Prostate gland (tissue), 2 donors: Measurements from ENCODE around the gene PAOX. TPM values are rescaled to one million over a fixed set of nuclear protein-coding genes. Genes with fewer than 3 reads are reported as not detected.

Experiments used
- DNase-seq: peaks from one replicate; pipeline ENCODE4 v3.0.0-alpha.2; 2019; ENCODE audit warnings: low spot score
- H3K27ac ChIP-seq, 2 donors: fragments of 200-600 bp; sonication (generic); 2 replicates each; pipeline ENCODE4 v1.5.1; 2017 to 2019
- H3K27me3 ChIP-seq: fragments of 200-600 bp; sonication (generic); replicated peaks from 2 replicates; pipeline ENCODE4 v1.5.1; 2019; ENCODE audit not compliant: insufficient read depth
- H3K36me3 ChIP-seq, 2 donors: fragments of 200-600 bp; sonication (generic); 1 replicate in 1 of 2; 2 replicates in 1 of 2; pipeline versions ENCODE4 v1.5.1 to v1.8.1; 2017 to 2019
- H3K4me1 ChIP-seq: fragments of 200-600 bp; sonication (generic); replicated peaks from 2 replicates; pipeline ENCODE4 v1.5.1; 2019
- H3K4me3 ChIP-seq, 2 donors: fragments of 200-600 bp; sonication (generic); 2 replicates each; pipeline ENCODE4 v1.5.1; 2017 to 2019
- H3K9me3 ChIP-seq: fragments of 200-600 bp; sonication (generic); 2 replicates; pipeline ENCODE4 v1.5.1; 2017
- CTCF ChIP-seq, 4 experiments: fragments of 200-600 bp in 2 of 4; fragments of 450-650 bp in 2 of 4; sonication (generic) in 2 of 4; IDR thresholded peaks; 1 replicate in 3 of 4; 2 replicates in 1 of 4; pipeline ENCODE4 v1.5.1; 2016 to 2019; ENCODE audit warnings: antibody characterized with exemption in 4 of 4, mild to moderate bottlenecking in 2 of 4, moderate library complexity in 2 of 4
- POLR2A ChIP-seq: fragments of 450-650 bp; IDR thresholded peaks from one replicate; pipeline ENCODE4 v1.6.1; 2016; ENCODE audit warnings: antibody characterized with exemption, mild to moderate bottlenecking
- POLR2AphosphoS5 ChIP-seq: sonication (generic); formaldehyde crosslinking; IDR thresholded peaks from one replicate; pipeline ENCODE4 v1.6.1; 2017; ENCODE audit warnings: antibody characterized with exemption
- WGBS: methylation state at CpG from one replicate; pipeline ENCODE4 v1.1.5; 2018; 5-methylcytosine and 5-hydroxymethylcytosine counted together
- intact Hi-C: fragments of 100-400 bp; cut with DNase I; formaldehyde crosslinking; loops from one replicate; pipeline ENCODE4 v1.14.2; 2022
- total RNA-seq, 2 donors: library from RNA; depleted of rRNA; stranded (reverse); fragments of >200 nt; gene quantifications; one replicate each; pipeline ENCODE4 v1.1.0, GENCODE V29; 2016

The PAOX gene
- total RNA-seq, 2 donors from 2014 or later = 17.5 to 20.2 TPM

DNA sequence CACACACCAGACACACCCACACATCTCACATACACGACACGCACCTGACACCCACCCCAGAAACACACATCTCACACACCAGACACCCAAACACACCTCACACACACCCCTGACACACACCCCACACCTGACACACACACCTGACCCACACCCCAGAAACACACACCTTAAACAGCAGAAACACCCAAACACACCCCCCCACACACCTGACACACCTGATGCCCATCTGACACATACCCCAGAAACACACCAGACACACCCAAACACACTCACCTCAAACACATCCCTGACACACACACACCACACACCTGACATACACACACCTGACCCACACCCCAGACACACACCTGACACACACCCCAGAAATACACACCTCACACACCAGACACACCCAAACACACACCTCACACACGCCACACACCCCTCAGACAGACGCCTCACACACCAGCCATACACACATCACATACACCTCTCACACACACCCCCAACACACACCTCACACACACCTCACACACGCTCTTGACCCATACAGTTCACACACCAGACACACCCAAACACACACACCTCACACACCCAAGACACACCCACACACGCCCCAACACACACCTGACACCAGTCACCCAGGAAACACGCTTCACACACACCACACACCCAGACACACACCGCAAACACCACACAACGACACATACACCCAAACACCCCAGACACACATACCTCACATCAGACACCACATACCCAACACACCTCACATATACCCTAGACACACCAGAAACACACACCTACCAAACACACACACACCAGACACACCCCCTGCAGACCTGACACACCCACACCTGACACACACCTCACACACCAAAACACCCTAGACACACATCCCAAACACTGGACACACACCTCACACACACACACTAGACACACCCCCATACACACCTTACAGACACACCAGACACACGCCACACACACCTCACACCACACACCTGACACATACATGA, 40.7 kb upstream of the PAOX start:
- Histone ChIP-seq H3K27ac (no peak overlapping the region), H3K4me1 (peaks cover 15% of the 10 kb centered on the region), H3K9me3 (no peaks in the 10 kb centered on the region), H3K4me3 (no peak overlapping the region), H3K36me3 (no peaks in the 10 kb centered on the region), H3K27me3 (peaks cover 28% of the 10 kb centered on the region)
- 87% methylated on average over 10 of the region's 10 CpGs for WGBS
- intact Hi-C loops = no loop called here
- no peak for DNase-seq
- TF ChIP-seq POLR2A (no peak), POLR2AphosphoS5 (no peak), CTCF (IDR thresholded peaks at IDR 0.05) (no peak)

DNA sequence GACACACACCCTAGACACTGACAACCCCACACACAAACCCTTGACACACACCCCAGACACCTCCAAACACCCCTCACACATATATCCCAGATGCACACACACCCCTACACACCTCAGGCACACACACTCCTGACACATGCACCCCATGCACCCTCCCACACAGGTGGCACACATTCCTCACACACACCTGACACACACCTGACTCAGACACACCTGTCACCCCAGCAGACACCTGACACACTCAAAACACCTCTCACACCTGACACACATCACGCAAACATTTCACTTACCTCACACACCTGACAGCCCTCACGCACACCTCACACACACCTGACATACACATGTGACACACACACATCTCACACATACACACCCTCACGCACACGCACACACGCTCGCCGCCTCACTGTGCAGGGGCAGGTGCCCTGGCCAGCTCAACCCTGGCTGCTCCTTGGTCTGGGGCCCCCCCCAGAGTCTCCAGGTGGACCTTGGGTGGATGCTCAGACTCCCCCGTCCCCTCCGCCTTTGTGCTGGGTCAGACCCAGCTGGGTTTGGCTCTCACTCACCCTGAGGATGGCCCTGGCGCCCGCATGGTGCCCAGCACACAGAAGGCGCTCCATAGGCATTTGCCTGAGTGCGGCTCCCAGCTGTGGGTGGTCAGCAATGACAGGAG, 39.2 kb upstream of the PAOX start:
- TF ChIP-seq POLR2AphosphoS5 = no peak
- TF ChIP-seq POLR2A = no peak
- no peak for TF ChIP-seq CTCF (IDR thresholded peaks at IDR 0.05)
- Histone ChIP-seq H3K4me1 (peaks cover 15% of the 10 kb centered on the region), H3K4me3 (no peak overlapping the region), H3K36me3 (no peaks in the 10 kb centered on the region), H3K27me3 (peaks cover 28% of the 10 kb centered on the region), H3K27ac (no peak overlapping the region), H3K9me3 (no peaks in the 10 kb centered on the region)
- DNase-seq = no peak
- intact Hi-C loops = no loop called here
- 86% methylated on average over 13 of the region's 13 CpGs for WGBS

DNA sequence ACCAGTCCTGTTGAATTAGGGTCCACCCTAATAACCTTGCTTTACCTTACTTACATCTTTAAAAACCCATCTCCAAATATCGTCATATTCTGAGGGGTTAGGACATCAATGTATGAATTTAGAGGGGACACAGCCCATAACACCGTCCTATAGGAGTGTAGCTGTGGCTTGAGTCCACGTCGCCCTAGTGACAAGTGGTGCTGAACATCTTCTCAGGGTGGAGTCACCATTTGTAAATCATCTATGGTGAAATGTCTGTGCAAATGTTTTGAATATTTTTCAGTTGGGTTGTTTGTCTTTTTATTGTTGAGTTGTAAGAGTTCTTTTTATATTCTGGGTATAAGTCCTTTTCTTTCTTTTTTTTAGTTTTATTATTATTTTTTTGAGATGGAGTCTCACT, 37.1 kb upstream of the PAOX start:
- H3K4me1 ChIP-seq = no peaks in the 10 kb centered on the region
- TF ChIP-seq POLR2AphosphoS5 = no peak
- no peak for TF ChIP-seq POLR2A
- no peaks in the 10 kb centered on the region for H3K9me3 ChIP-seq
- DNase-seq = no peak
- H3K4me3 ChIP-seq = no peak overlapping the region
- no peaks in the 10 kb centered on the region for H3K36me3 ChIP-seq
- peaks cover 8% of the 10 kb centered on the region for H3K27me3 ChIP-seq
- no peak overlapping the region for H3K27ac ChIP-seq
- 82% methylated on average over 4 of the region's 4 CpGs for WGBS
- intact Hi-C loops = no loop called here

GRCh38 chr10:133342942-133343341, 36.1 kb upstream of the PAOX start:
- intact Hi-C loops = no loop called here
- Histone ChIP-seq H3K4me3 (no peak overlapping the region), H3K27me3 (peaks cover 8% of the 10 kb centered on the region), H3K27ac (no peak overlapping the region), H3K9me3 (no peaks in the 10 kb centered on the region), H3K36me3 (no peaks in the 10 kb centered on the region), H3K4me1 (no peaks in the 10 kb centered on the region)
- DNase-seq = no peak
- TF ChIP-seq POLR2AphosphoS5 (no peak), CTCF (IDR thresholded peaks at IDR 0.05) (no peak), POLR2A (no peak)
- 75% methylated on average over 8 of the region's 8 CpGs for WGBS

DNA sequence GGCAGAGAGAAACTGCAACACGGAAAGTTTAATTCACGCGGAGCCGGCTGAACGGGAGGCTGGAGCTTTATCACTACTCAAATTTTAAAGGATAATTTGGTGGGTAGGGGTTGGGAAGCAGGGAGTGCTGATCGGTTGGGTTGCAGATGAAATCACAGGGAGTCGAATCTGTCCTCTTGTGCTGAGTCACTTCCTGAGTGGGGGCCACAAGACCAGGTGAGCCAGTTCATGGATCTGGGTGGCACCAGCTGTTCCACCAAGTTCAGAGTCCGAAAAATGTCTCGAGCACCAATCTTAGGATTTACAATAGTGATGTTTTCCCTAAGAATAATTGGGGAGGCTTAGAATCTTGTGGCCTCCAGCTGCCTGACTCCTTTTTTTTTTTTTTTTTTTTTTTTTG, 35.5 kb upstream of the PAOX start:
- Histone ChIP-seq H3K9me3 (no peaks in the 10 kb centered on the region), H3K4me1 (no peaks in the 10 kb centered on the region), H3K4me3 (no peak overlapping the region), H3K36me3 (no peaks in the 10 kb centered on the region), H3K27me3 (peaks cover 8% of the 10 kb centered on the region), H3K27ac (no peak overlapping the region)
- intact Hi-C loops = no loop called here
- no peak for TF ChIP-seq POLR2AphosphoS5
- TF ChIP-seq POLR2A = no peak
- TF ChIP-seq CTCF (IDR thresholded peaks at IDR 0.05) = no peak
- DNase-seq = no peak
- 47% methylated on average over 9 of the region's 9 CpGs for WGBS
